Adrenal gland (tissue), 5 donors: ENCODE data around the gene LRP8.

ENCODE experiments used
- POLR2A ChIP-seq, 2 donors: fragments of 450-650 bp; IDR thresholded peaks; one replicate each; pipeline ENCODE4 v1.6.1; 2017; ENCODE audit warnings: antibody characterized with exemption in 2 of 2, mild to moderate bottlenecking in 2 of 2, moderate library complexity in 1 of 2
- TF ChIP-seq, protein P1 (sequence below), 6 experiments: fragments of 450-650 bp in 4 of 6; fragments of 200-600 bp in 2 of 6; sonication (generic) in 1 of 6; IDR thresholded peaks; 1 replicate in 5 of 6; 2 replicates in 1 of 6; pipeline versions ENCODE4 v1.5.1 to v1.8.0; 2016 to 2021; ENCODE audit warnings: antibody characterized with exemption in 6 of 6, mild to moderate bottlenecking in 2 of 6, moderate library complexity in 1 of 6
- donor health status: DM: no; HTN: no; CAD: no.

DNA sequence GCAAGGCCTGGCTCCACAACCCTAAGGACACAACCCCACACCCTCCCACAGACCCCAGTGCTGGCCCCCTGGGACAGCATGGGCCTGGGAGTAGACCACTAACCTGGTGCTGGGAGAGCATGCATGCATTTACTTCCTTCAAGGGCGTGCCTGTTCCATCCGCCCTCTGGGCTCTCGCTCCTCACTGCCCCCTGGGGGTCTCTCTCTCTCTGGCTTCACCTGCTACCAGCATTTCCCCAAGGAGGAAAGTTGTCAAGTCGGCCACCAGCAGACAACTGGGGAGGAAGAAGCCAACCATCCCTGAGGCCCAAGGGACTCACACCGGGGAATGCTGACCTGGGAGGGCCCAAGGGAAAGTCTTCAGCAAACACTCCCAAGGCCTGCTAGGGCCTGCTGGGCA is 6.5 kb downstream of the LRP8 start:
- TF ChIP-seq, protein P1, sequence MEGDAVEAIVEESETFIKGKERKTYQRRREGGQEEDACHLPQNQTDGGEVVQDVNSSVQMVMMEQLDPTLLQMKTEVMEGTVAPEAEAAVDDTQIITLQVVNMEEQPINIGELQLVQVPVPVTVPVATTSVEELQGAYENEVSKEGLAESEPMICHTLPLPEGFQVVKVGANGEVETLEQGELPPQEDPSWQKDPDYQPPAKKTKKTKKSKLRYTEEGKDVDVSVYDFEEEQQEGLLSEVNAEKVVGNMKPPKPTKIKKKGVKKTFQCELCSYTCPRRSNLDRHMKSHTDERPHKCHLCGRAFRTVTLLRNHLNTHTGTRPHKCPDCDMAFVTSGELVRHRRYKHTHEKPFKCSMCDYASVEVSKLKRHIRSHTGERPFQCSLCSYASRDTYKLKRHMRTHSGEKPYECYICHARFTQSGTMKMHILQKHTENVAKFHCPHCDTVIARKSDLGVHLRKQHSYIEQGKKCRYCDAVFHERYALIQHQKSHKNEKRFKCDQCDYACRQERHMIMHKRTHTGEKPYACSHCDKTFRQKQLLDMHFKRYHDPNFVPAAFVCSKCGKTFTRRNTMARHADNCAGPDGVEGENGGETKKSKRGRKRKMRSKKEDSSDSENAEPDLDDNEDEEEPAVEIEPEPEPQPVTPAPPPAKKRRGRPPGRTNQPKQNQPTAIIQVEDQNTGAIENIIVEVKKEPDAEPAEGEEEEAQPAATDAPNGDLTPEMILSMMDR (IDR thresholded peaks at IDR 0.05): no peak
- no peak for TF ChIP-seq POLR2A (IDR thresholded peaks at IDR 0.05)
